NCI-H345 (cell line): ENCODE measurements around the gene ZNF534.
"Not testable (repeated sequence)": the region's sequence is repeated elsewhere in the genome, so short reads cannot be mapped to it uniquely, and the experiment has no call there.

Experiments used
- DNase-seq: peaks from one replicate; lab custom pipeline; 2025; lab: John Stamatoyannopoulos, UW

Gene ZNF534

DNA sequence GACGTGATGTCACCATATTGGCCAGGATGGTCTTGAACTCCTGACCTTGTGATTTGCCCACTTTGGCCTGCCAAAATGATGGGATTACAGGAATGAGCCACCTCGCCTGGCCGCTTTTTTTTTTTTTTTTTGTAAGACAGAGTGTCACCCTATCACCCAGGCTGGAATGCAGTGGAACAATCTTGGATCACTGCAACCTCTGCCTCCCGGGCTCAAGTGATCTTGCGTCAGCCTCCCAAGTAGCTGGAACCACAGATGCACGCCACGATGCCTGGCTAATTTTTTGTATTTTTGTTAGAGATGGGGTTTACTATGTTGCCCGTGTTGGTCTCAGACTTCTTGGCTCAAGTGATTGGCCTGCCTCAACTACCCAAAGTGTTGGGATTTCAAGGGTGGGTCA is 69.6 kb downstream of the ZNF534 start:
- DNase-seq, result no peak

DNA sequence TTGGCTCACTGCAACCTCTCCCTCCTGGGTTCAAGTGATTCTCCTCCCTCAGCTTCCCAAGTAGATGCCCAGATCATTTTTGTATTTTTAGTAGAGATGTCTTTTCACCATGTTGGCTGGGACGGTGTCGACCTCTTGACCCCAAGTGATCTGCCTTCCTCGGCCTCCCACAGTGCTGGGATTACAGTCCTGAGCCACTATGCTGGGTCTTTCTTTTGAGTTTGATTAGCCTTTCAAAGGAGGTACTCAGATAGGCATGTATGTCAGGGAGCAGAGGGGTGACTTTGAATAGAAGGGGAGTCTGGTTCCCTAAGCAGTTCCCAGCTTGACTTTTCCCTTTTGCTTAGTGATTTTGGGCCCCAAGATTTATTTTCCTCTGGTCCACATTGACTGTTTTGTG is 71.5 kb downstream of the ZNF534 start:
- DNase-seq, result not testable (repeated sequence)

DNA sequence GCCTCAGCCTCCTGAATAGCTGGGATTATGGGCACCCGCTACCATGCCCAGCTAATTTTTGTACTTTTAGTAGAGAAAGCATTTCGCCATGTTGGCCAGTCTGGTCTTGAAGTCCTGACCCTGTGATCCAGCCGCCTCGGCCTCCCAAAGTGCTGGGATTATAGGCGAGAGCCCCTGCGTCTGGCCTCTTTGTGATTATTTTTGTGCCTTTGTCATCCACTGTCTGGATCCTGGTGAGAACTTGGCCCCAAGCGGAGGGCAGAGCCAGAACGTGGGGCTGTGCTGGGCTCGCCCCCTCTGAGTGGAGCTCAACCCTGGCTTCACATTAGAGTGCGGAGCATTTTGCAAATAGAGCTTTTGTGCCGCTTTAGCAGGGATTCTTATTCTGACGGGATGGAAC is 72.0 kb downstream of the ZNF534 start:
- DNase-seq, result not testable (repeated sequence)
